HL-60 (cell line): Measurements from ENCODE around the gene ZNF622.

Experiments
- CTCF ChIP-seq: IDR thresholded peaks from one replicate; pipeline ENCODE4 v1.5.1; 2011; ENCODE audit warnings: low read length, control low read depth, inconsistent platforms; ENCODE audit not compliant: insufficient read depth
- GABPA ChIP-seq: IDR thresholded peaks from 2 replicates; pipeline ENCODE4 v1.6.1; 2012; ENCODE audit warnings: low read depth
- POLR2AphosphoS5 ChIP-seq: IDR thresholded peaks from 2 replicates; pipeline ENCODE4 v1.6.1; 2012; ENCODE audit warnings: low read depth
- REST ChIP-seq: IDR thresholded peaks from 2 replicates; pipeline ENCODE4 v1.6.1; 2012; ENCODE audit warnings: low read depth; ENCODE audit not compliant: insufficient replicate concordance
- SPI1 ChIP-seq: IDR thresholded peaks from 2 replicates; pipeline ENCODE4 v1.6.1; 2012; ENCODE audit warnings: low read depth, mild to moderate bottlenecking, borderline replicate concordance

GRCh38 chr5:16459451-16459850 is 6.1 kb downstream of the ZNF622 start:
- no peak for TF ChIP-seq CTCF
- no peak for TF ChIP-seq GABPA
- no peak for TF ChIP-seq REST
- TF ChIP-seq POLR2AphosphoS5, result no peak
- no peak for TF ChIP-seq SPI1
